Activated naive CD4-positive, alpha-beta T cell treated with anti-CD3 and anti-CD28 coated beads for 36 hours (primary cell): ENCODE data around the gene TUT1. TPM values are rescaled to one million over a fixed set of nuclear protein-coding genes. Genes with fewer than 3 reads are reported as not detected.
A peak's percentile ranks its signal among the peaks of the same experiment; 100 is the strongest.
"Not testable (repeated sequence)": the region's sequence is repeated elsewhere in the genome, so short reads cannot be mapped to it uniquely, and the experiment has no call there.

ENCODE experiments used
- CTCF ChIA-PET: fragments of 350-600 bp; sonication (Branson Sonifier 250); formaldehyde crosslinking; loops from one replicate; lab custom pipeline; 2021; ENCODE audit warnings: antibody characterized with exemption; lab: Charles Lee
- DNase-seq: peaks from one replicate; pipeline ENCODE4 v3.0.0-alpha.2; 2020
- H3K27ac Mint-ChIP-seq: one replicate; pipeline ENCODE4 v1.8.0; 2021; ENCODE audit warnings: mild to moderate bottlenecking, mixed read lengths
- H3K27me3 Mint-ChIP-seq: one replicate; pipeline ENCODE4 v1.8.0; 2021; ENCODE audit warnings: low read depth, mixed read lengths
- H3K36me3 Mint-ChIP-seq: one replicate; pipeline ENCODE4 v1.8.0; 2021; ENCODE audit warnings: low read depth, mixed read lengths
- H3K4me1 Mint-ChIP-seq: one replicate; pipeline ENCODE4 v1.8.0; 2021; ENCODE audit warnings: low read depth, mixed read lengths
- H3K4me3 Mint-ChIP-seq: one replicate; pipeline ENCODE4 v1.8.0; 2021; ENCODE audit warnings: mild to moderate bottlenecking, moderate library complexity, mixed read lengths
- H3K9me3 Mint-ChIP-seq: one replicate; pipeline ENCODE4 v1.8.0; 2021; ENCODE audit warnings: mixed read lengths
- intact Hi-C: fragments of 100-400 bp; cut with micrococcal nuclease; formaldehyde crosslinking; loops from one replicate; pipeline ENCODE4 v1.15.1; 2023
- total RNA-seq, 2 experiments: library from RNA; stranded (reverse); gene quantifications; one replicate each; pipeline ENCODE4 v1.2.3, GENCODE V29; 2021

Gene TUT1
- total RNA-seq, 2 experiments from 2014 or later, result 38.2 to 42.0 TPM

DNA sequence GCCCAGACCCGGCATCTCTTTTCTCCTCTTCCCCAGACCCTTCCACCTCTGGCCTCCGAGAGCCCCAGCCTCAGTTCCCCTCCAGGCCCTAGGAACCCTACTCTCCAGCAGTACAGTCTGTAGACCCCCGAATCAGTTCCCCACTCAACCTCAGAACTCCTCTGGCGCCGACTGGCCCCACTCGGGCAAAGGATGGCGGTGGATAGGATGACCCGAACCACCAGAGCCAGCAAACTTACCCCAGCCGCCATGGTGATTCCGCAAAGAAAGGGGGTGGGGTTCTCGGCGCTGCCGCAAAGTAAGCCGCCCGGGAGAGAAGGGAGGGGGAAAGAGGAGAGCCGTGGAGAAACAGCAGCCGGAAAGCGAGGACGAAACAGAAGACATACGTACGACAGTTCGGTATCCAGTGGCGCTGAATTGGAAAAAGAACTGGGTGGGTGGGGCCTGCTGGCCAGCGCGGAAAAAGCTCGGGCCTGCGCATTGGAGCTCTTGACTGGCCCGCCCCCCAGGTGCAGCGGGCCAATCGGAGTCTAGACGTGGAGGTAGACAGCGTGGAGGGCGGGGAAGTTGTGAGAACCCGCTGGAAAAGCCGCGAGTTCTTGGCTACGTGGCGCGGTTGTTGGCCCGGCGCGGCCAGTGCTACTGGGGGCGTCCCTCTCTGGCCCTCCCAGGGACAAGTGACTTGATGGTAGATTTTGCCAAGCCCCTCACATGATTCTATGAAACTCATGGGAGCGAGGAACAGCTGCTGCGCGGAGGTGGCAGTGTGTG, 17.5 kb downstream of the TUT1 start, which contains the start of gene EEF1G:
EEF1G (minus strand) TSS at position 300 of the 771 bp plus-strand sequence; CDS start at position 251, 49 bp downstream.
- peak; percentile 99 for DNase-seq
- no peaks in the 10 kb centered on the region for H3K9me3 Mint-ChIP-seq
- intact Hi-C loops, result loop anchor here (1.0 to 5.0 kb wide), 8 partner anchors 13 to 269 kb away; partner anchors contain the start of genes GANAB, HNRNPUL2 and TUT1
- H3K4me3 Mint-ChIP-seq, result peak within 1 kb of the TSS; percentile 95
- H3K4me1 Mint-ChIP-seq, result peaks cover 44% of the 10 kb centered on the region
- H3K27me3 Mint-ChIP-seq, result no peaks in the 10 kb centered on the region
- peaks cover 63% of the 10 kb centered on the region for H3K36me3 Mint-ChIP-seq
- H3K27ac Mint-ChIP-seq, result peak within 1 kb of the TSS; percentile 97
- CTCF ChIA-PET, result interaction anchor here (0.6 to 2.7 kb wide), 6 partner anchors 13 to 179 kb away, joined by 3 to 11 read pairs (median 6); partner anchors contain the start of gene TUT1

DNA sequence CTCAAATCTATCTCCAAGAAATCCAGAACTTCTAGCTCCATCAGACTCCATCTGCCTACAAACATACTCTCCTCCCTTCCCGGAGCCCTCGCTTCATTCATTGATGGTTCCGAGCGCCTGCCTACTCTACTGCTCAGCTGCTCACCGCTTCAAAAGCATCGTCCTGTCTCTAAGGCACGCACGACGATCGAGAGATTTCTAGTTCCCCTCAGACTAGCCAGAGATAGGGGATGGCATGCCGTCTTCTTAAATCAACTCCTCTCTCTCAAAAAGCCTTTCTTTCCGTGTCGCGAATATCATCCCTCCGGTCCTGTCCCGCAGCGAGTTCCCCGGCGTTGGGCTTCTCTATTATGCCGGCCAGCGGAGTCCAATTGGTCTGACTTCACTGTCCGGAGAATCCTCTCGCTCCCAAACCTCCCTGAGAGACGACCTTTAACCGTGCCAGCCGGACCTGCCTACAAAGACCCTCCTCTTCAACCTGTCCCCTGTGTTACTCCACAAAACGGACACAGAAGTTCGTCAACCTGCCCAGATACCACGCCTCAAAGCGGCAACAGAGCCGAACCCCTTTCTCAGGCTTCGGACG, 18.2 kb downstream of the TUT1 start:
- H3K27ac Mint-ChIP-seq, result peak overlapping the region; percentile 97
- CTCF ChIA-PET, result interaction anchor here (0.6 to 2.7 kb wide), 7 partner anchors 13 to 178 kb away, joined by 3 to 11 read pairs (median 6); partner anchors contain the start of gene TUT1
- H3K36me3 Mint-ChIP-seq, result peaks cover 64% of the 10 kb centered on the region
- H3K4me1 Mint-ChIP-seq, result peaks cover 47% of the 10 kb centered on the region
- peak; percentile 46 for DNase-seq
- H3K4me3 Mint-ChIP-seq, result peak overlapping the region; percentile 95
- no peaks in the 10 kb centered on the region for H3K27me3 Mint-ChIP-seq
- no peaks in the 10 kb centered on the region for H3K9me3 Mint-ChIP-seq
- intact Hi-C loops, result loop anchor here (1.0 to 5.0 kb wide), 2 partner anchors 13 to 269 kb away; no protein-coding TSS in a partner anchor

DNA sequence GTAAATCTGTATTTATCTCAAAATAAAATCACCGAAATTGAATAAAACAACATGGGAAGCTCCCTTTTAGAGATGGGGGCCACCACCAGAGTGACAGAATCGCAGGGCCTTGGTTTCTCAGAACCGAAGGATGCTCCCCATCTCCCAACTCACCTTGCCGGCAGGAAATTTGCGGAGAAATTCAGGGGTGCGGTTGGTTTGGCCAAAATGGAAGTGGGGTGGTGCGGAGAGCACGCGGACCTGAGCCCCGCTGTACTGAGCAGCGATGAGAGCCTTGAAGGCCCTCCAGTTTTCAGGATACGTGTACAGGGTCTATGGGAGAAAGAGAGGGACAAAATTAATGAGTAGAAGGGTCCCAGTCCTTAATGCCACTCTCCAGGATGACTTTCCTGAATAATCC, 18.9 kb downstream of the TUT1 start:
- Mint-ChIP-seq H3K4me1 (peaks cover 49% of the 10 kb centered on the region), H3K27me3 (no peaks in the 10 kb centered on the region), H3K27ac (peak overlapping the region; percentile 97), H3K9me3 (no peaks in the 10 kb centered on the region), H3K36me3 (peaks cover 65% of the 10 kb centered on the region), H3K4me3 (peak overlapping the region; percentile 95)
- intact Hi-C loops, result loop anchor here (5.0 kb wide), 1 partner anchor 270 kb away; no protein-coding TSS in a partner anchor
- CTCF ChIA-PET, result interaction anchor here (0.6 to 2.7 kb wide), 4 partner anchors 12 to 283 kb away, joined by 4 to 10 read pairs (median 7); no protein-coding TSS in a partner anchor
- DNase-seq, result no peak

DNA sequence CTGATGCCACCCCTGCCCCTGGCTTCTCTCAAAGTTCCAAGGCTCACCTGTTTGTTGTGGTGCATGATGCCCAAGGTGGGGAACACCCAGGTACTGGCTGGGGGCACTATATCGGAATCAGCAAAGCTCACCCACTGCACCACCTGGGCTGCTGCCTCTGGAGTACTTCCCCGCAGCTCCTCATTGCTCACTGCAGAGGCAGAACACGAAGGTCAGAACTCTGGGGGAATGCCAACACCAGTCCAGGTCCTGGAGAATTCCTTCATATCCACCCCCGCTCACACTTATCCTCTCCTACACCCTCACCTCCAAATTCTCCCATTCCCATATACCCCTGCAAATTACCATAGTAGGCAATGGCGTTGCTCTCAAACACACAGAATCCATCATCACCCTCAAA, 19.8 kb downstream of the TUT1 start:
- peaks cover 58% of the 10 kb centered on the region for H3K4me1 Mint-ChIP-seq
- intact Hi-C loops, result loop anchor here (5.0 kb wide), 1 partner anchor 271 kb away; no protein-coding TSS in a partner anchor
- H3K27ac Mint-ChIP-seq, result peak overlapping the region; percentile 97
- DNase-seq, H3K27me3 Mint-ChIP-seq, H3K9me3 Mint-ChIP-seq: not testable (repeated sequence)
- H3K4me3 Mint-ChIP-seq, result peak overlapping the region; percentile 95
- CTCF ChIA-PET, result interaction anchor here (0.7 to 2.4 kb wide), 4 partner anchors 14 to 70 kb away, joined by 3 to 8 read pairs (median 6); no protein-coding TSS in a partner anchor
- H3K36me3 Mint-ChIP-seq, result peaks cover 69% of the 10 kb centered on the region

DNA sequence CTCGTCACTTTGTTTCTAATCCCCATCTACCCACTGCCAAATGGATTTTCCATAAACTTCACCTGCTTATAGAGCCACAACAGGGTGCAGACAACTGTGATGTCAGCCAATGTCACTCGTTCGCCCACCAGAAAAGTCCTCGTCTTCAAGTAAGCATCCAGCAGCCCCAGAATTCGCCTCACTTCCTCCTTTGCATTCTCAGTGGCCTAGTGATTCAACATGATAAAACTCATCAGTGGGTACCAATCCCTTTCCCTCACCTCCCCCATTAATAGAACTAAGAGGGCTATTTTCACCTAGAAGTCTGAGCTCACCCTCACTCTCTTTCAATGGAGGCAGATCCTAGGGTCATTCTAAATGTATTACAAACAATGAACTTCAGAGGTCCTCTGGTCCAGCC, 20.4 kb downstream of the TUT1 start:
- not testable (repeated sequence) for H3K27me3 Mint-ChIP-seq, H3K9me3 Mint-ChIP-seq, DNase-seq
- intact Hi-C loops, result loop anchor here (5.0 kb wide), 1 partner anchor 271 kb away; no protein-coding TSS in a partner anchor
- Mint-ChIP-seq H3K36me3 (peaks cover 73% of the 10 kb centered on the region), H3K27ac (peak overlapping the region; percentile 97), H3K4me1 (peaks cover 64% of the 10 kb centered on the region), H3K4me3 (peak overlapping the region; percentile 1)
- CTCF ChIA-PET, result interaction anchor here (0.7 to 2.4 kb wide), 4 partner anchors 10 to 71 kb away, joined by 3 to 8 read pairs (median 5); no protein-coding TSS in a partner anchor

DNA sequence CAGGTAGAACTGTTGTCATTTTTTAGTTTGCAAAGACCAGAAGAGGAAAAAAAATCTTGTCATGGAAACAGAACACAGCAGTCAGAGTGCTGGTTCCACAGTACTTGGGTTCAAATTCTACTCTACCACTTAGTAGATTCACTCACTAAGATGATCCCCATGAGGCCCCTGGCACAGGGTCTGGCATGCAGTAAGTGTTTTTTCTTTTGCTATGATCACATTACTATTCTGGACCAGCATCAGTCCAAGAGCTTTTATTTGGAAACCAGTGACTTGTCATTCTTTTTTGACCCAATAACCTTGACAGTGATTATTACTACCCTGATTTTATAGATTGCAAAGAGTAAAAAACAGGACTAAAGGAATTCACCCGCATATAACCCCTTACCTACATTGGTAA, 21.7 kb downstream of the TUT1 start:
- H3K36me3 Mint-ChIP-seq, result peaks cover 76% of the 10 kb centered on the region
- H3K4me1 Mint-ChIP-seq, result peaks cover 61% of the 10 kb centered on the region
- no peak overlapping the region for H3K4me3 Mint-ChIP-seq
- H3K27me3 Mint-ChIP-seq, result no peaks in the 10 kb centered on the region
- H3K9me3 Mint-ChIP-seq, result no peaks in the 10 kb centered on the region
- no peak for DNase-seq
- CTCF ChIA-PET, result interaction anchor here (1.0 to 2.4 kb wide), 3 partner anchors 16 to 145 kb away, joined by 3 to 8 read pairs (median 7); no protein-coding TSS in a partner anchor
- peak overlapping the region; percentile 55 for H3K27ac Mint-ChIP-seq
- intact Hi-C loops, result loop anchor here (5.0 kb wide), 1 partner anchor 273 kb away; no protein-coding TSS in a partner anchor

DNA sequence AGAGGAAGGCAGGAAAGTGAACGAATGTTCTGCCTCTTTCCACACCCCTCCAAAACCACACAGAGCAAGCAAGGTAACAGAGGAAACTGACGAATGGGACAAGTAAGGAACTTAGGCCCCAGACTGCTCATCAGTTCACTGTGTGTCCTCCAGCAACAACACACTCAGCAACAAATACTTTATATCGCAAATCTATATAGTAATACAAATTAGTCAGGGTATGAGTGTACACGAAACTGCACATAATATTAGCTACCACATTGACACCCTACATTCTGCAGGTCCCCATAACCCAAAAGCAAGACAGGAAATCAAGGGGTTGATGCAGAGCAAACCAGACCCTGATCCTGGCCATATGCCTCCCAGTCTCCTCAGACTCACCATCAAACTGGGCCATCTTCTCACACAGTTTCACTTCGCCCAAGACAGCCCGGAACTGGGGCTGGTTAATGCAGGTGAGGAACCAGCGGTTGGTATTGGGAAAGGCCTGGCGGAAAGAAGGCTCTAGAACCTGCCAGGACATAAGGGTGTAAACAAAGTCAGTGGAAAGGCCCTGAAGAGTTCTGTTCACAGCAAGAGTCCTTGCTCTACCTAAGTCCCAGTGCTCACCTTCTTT, 24.2 kb downstream of the TUT1 start:
- intact Hi-C loops, result no loop called here
- H3K9me3 Mint-ChIP-seq, result no peaks in the 10 kb centered on the region
- peaks cover 59% of the 10 kb centered on the region for H3K4me1 Mint-ChIP-seq
- peak overlapping the region; percentile 67 for H3K27ac Mint-ChIP-seq
- no peak for DNase-seq
- H3K36me3 Mint-ChIP-seq, result peaks cover 69% of the 10 kb centered on the region
- no peak overlapping the region for H3K4me3 Mint-ChIP-seq
- CTCF ChIA-PET, result interaction anchor here (1.1 to 2.1 kb wide), 4 partner anchors 10 to 172 kb away, joined by 3 to 12 read pairs (median 4); no protein-coding TSS in a partner anchor
- H3K27me3 Mint-ChIP-seq, result no peaks in the 10 kb centered on the region

DNA sequence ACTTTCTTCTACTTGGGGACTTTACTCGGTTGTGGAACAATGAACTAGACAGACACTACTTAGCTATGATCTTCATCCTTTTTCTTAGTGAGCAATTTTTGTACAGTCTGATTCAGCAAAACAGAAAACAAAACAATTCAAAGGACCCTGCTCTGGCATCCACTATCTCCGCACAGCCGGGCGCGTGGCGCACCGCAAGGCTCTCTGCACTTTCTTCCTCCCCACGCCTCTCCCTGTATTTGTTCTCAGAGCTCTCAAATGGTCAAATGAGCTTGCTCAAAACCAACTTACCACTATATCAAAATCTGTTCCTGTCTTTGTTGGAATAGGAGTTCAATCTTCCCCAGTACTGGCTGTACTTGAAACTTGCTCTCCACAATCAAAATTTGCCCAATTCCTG, 25.1 kb downstream of the TUT1 start:
- H3K9me3 Mint-ChIP-seq, result no peaks in the 10 kb centered on the region
- DNase-seq, result no peak
- H3K4me1 Mint-ChIP-seq, result peaks cover 57% of the 10 kb centered on the region
- H3K27ac Mint-ChIP-seq, result peak overlapping the region; percentile 2
- intact Hi-C loops, result no loop called here
- H3K4me3 Mint-ChIP-seq, result no peak overlapping the region
- H3K36me3 Mint-ChIP-seq, result peaks cover 66% of the 10 kb centered on the region
- no peaks in the 10 kb centered on the region for H3K27me3 Mint-ChIP-seq
- CTCF ChIA-PET, result interaction anchor here (0.9 to 2.1 kb wide), 4 partner anchors 9 to 142 kb away, joined by 3 to 12 read pairs (median 5); partner anchors contain the start of gene TUT1

DNA sequence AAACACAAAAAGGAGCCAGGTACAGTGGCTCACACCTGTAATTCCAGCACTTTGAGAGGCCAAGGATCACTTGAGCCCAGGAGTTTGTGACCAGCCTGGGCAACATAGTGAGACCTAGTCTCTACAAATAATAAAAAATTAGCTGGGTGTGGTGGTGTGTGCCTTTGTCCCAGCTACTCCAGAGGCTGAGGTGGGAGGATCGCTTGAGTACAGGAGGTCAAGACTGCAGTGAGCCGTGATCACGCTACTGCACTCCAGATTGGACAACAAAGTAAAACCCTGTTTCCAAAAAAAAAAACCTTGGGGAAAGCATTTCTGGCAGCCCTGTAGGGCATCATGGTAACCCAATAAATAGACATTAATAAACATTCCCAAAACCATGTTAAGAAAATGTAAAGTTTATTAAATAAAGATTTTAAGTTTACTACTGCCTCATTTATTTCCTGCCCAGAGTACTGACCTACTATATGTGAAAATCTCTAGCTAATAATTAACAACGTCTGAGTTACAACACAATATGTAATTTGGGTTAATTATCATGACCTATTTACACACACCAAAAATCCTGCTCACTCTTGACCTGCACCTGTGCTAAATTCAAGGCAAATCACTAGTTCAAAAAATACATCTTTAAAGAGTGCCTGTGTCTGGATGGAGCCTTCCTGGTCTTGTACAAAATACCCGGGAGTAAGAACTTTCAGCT, 26.1 kb downstream of the TUT1 start:
- CTCF ChIA-PET, result interaction anchor here (0.6 to 2.1 kb wide), 8 partner anchors 8 to 337 kb away, joined by 3 to 12 read pairs (median 3); partner anchors contain the start of gene TUT1
- Mint-ChIP-seq H3K27ac (no peak overlapping the region), H3K4me3 (no peak overlapping the region), H3K4me1 (peaks cover 59% of the 10 kb centered on the region), H3K36me3 (peaks cover 63% of the 10 kb centered on the region), H3K9me3 (no peaks in the 10 kb centered on the region), H3K27me3 (no peaks in the 10 kb centered on the region)
- intact Hi-C loops, result no loop called here
- DNase-seq, result no peak

DNA sequence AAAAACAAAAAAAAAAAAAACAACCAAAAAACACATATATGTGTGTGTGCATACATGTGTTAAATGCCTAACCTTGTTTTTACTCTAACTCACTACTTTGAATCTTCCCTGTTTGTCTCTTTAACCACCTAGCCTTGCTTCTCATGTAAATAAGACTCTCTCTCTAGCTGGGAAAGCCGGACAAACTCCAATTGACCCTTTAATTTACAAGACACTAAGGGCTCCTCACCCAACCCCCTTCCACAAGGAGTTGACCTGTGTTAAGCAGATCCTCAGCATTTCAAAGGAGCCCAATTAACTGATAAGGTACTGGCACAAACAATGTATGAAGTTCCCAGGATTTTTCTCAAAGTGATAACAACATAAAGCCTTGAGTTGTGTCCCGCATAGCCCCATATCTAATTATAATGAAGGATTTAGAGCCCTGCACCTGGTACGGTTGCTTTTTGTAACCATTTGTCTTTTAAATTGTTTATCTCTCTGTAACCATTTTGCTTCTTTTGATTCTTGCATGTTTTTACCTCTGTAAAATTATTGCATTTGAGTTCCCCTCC, 29.6 kb downstream of the TUT1 start:
- DNase-seq, intact Hi-C loops, H3K4me3 Mint-ChIP-seq, H3K9me3 Mint-ChIP-seq, H3K27me3 Mint-ChIP-seq: not testable (repeated sequence)
- CTCF ChIA-PET, result interaction anchor here (0.8 to 6.1 kb wide), 7 partner anchors 11 to 137 kb away, joined by 3 to 61 read pairs (median 7); partner anchors contain the start of gene EEF1G
- peaks cover 69% of the 10 kb centered on the region for H3K36me3 Mint-ChIP-seq
- H3K4me1 Mint-ChIP-seq, result peaks cover 68% of the 10 kb centered on the region
- H3K27ac Mint-ChIP-seq, result peak overlapping the region; percentile 68
